HepG2 (cell line): ENCODE data around the gene PHACTR1. TPM values are rescaled to one million over a fixed set of nuclear protein-coding genes. Genes with fewer than 3 reads are reported as not detected.

ENCODE experiments used
- ATAD3A ChIP-seq: sonication (generic); formaldehyde crosslinking; IDR thresholded peaks from 2 replicates; pipeline ENCODE4 v1.4.0; 2020; ENCODE audit warnings: missing genetic modification reagents
- DDIT3 ChIP-seq: sonication (generic); formaldehyde crosslinking; IDR thresholded peaks from 2 replicates; pipeline ENCODE4 v1.4.0; 2020; ENCODE audit warnings: mild to moderate bottlenecking, missing genetic modification reagents
- ETV5 ChIP-seq: IDR thresholded peaks from 2 replicates; pipeline ENCODE4 v1.6.1; 2018; ENCODE audit warnings: missing biosample characterization, missing genetic modification reagents, inconsistent platforms, borderline replicate concordance
- GFI1 ChIP-seq: sonication (generic); formaldehyde crosslinking; IDR thresholded peaks from 2 replicates; pipeline ENCODE4 v1.5.0; 2020; ENCODE audit warnings: missing genetic modification reagents, mild to moderate bottlenecking, borderline replicate concordance
- HMG20B ChIP-seq: conservative IDR thresholded peaks from 2 replicates; pipeline ENCODE4 v1.6.1; 2016; ENCODE audit warnings: missing genetic modification reagents, missing compliant biosample characterization
- KLF12 ChIP-seq: sonication (generic); formaldehyde crosslinking; IDR thresholded peaks from 2 replicates; pipeline ENCODE4 v1.4.0; 2020; ENCODE audit warnings: missing genetic modification reagents, borderline replicate concordance
- SNAI1 ChIP-seq: sonication (generic); formaldehyde crosslinking; IDR thresholded peaks from 2 replicates; pipeline ENCODE4 v1.5.0; 2020; ENCODE audit warnings: mild to moderate bottlenecking, missing genetic modification reagents, borderline replicate concordance
- SP140L ChIP-seq: sonication (generic); formaldehyde crosslinking; IDR thresholded peaks from 2 replicates; pipeline ENCODE4 v1.4.0; 2020; ENCODE audit warnings: missing genetic modification reagents, borderline replicate concordance
- SRY ChIP-seq: sonication (generic); formaldehyde crosslinking; IDR thresholded peaks from 2 replicates; pipeline ENCODE4 v1.8.0; 2022; ENCODE audit warnings: mild to moderate bottlenecking, missing genetic modification reagents
- STAT6 ChIP-seq: sonication (generic); formaldehyde crosslinking; IDR thresholded peaks from 2 replicates; pipeline ENCODE4 v1.4.0; 2020; ENCODE audit warnings: missing genetic modification reagents, mild to moderate bottlenecking, borderline replicate concordance
- ZIK1 ChIP-seq: sonication (generic); formaldehyde crosslinking; IDR thresholded peaks from 2 replicates; pipeline ENCODE4 v1.5.0; 2020; ENCODE audit warnings: mild to moderate bottlenecking, low read depth, missing genetic modification reagents, borderline replicate concordance
- ZKSCAN1 ChIP-seq: fragments of 150-350 bp; IDR thresholded peaks from 2 replicates; pipeline ENCODE4 v1.6.1; 2014; ENCODE audit warnings: low read length
- ZMYM2 ChIP-seq: sonication (generic); formaldehyde crosslinking; IDR thresholded peaks from 2 replicates; pipeline ENCODE4 v1.8.0; 2022; ENCODE audit warnings: mild to moderate bottlenecking, missing genetic modification reagents
- ZNF280B ChIP-seq: sonication (generic); formaldehyde crosslinking; IDR thresholded peaks from 2 replicates; pipeline ENCODE4 v1.5.0; 2020; ENCODE audit warnings: missing genetic modification reagents, mild to moderate bottlenecking, borderline replicate concordance
- ZNF296 ChIP-seq: sonication (generic); formaldehyde crosslinking; conservative IDR thresholded peaks from 2 replicates; pipeline ENCODE4 v1.5.0; 2020; ENCODE audit warnings: mild to moderate bottlenecking, missing genetic modification reagents
- ZNF691 ChIP-seq: sonication (generic); formaldehyde crosslinking; IDR thresholded peaks from 2 replicates; pipeline ENCODE4 v1.4.0; 2020; ENCODE audit warnings: missing genetic modification reagents, low read depth, mild to moderate bottlenecking, borderline replicate concordance
- ZNF746 ChIP-seq: sonication (generic); formaldehyde crosslinking; IDR thresholded peaks from 2 replicates; pipeline ENCODE4 v1.8.0; 2022; ENCODE audit warnings: mild to moderate bottlenecking, missing genetic modification reagents
- ZNF781 ChIP-seq: sonication (generic); formaldehyde crosslinking; IDR thresholded peaks from 2 replicates; pipeline ENCODE4 v1.5.1; 2020; ENCODE audit warnings: borderline replicate concordance, mild to moderate bottlenecking, missing genetic modification reagents; ENCODE audit errors: not compliant biosample characterization
- ZZZ3 ChIP-seq: sonication (generic); formaldehyde crosslinking; IDR thresholded peaks from 2 replicates; pipeline ENCODE4 v1.4.0; 2020; ENCODE audit warnings: missing genetic modification reagents, mild to moderate bottlenecking, borderline replicate concordance
- polyA plus RNA-seq, 8 experiments: library from polyadenylated mRNA; depleted of rRNA in 3 of 8; stranded (reverse) in 7 of 8; unstranded in 1 of 8; fragments of >200 nt; fragmentation: Illumina TruSeq in 4 of 8; extraction: Trizol in 4 of 8; gene quantifications; 2 replicates each; pipeline versions ENCODE4 v1.2.1 to v1.2.3, GENCODE V29; 2011 to 2016; ENCODE audit warnings: low read depth in 4 of 8, missing spikeins in 1 of 8, mixed read lengths in 1 of 8; ENCODE audit not compliant: insufficient read depth in 1 of 8
- total RNA-seq, 5 experiments: library from RNA; depleted of rRNA; stranded (reverse); fragments of >200 nt; fragmentation: Illumina TruSeq; extraction: Trizol; gene quantifications; 2 replicates each; pipeline ENCODE4 v1.2.3, GENCODE V29; 2016; ENCODE audit warnings: low read depth in 1 of 5

Gene PHACTR1
- total and polyA plus RNA-seq, 2 of the 13 experiments (the other 11 are each of a cell fraction or from before 2014, with no cell fraction given), result 0.09 TPM; not detected in 1

GRCh38 chr6:13328076-13328874 is 611.7 kb downstream of the PHACTR1 start, which contains the start of gene TBC1D7 (continued):
- TF ChIP-seq STAT6 (CRISPR knock-in tag), result peak; percentile 57
- peak; percentile 72 for TF ChIP-seq ZNF691 (CRISPR knock-in tag)
- TF ChIP-seq ZNF296 (CRISPR knock-in tag), result peak; percentile 73; the same call in 1 of the 2 replicates
- TF ChIP-seq SNAI1 (CRISPR knock-in tag), result no peak
- TF ChIP-seq HMG20B (CRISPR knock-in tag), result peak; percentile 41; the same call in 1 of the 2 replicates
- no peak for TF ChIP-seq ZKSCAN1
- peak; percentile 41; the same call in 1 of the 2 replicates for TF ChIP-seq KLF12
- no peak for TF ChIP-seq DDIT3
- peak; percentile 88; the same call in 1 of the 2 replicates for TF ChIP-seq ZNF280B (CRISPR knock-in tag)
- 0 out of 2 replicates have a peak, but pooled peaks have one; percentile 18 for TF ChIP-seq ATAD3A (CRISPR knock-in tag)
- no peak for TF ChIP-seq ZZZ3 (CRISPR knock-in tag)
- TF ChIP-seq SRY (CRISPR knock-in tag), result peak; percentile 82
- no peak for TF ChIP-seq ZNF781 (CRISPR knock-in tag)
- no peak for TF ChIP-seq SP140L (CRISPR knock-in tag)
- peak; percentile 57 for TF ChIP-seq ZIK1 (CRISPR knock-in tag)
- no peak; the same call in 1 of the 2 replicates for TF ChIP-seq ZMYM2
- peak; percentile 62 for TF ChIP-seq ETV5 (CRISPR knock-in tag)
- TF ChIP-seq ZNF746 (CRISPR knock-in tag), result 0 out of 2 replicates have a peak, but pooled peaks have one; percentile 23
- TF ChIP-seq GFI1, result no peak; the same call in 1 of the 2 replicates
